Putamen (tissue), 1 donor: ENCODE results near the gene SRSF3.
"Not testable (repeated sequence)": the region's sequence is repeated elsewhere in the genome, so short reads cannot be mapped to it uniquely, and the experiment has no call there.

Source experiments
- DNase-seq: peaks from one replicate; pipeline ENCODE4 v3.0.0-alpha.2; 2016; ENCODE audit warnings: low spot score

The SRSF3 gene

GRCh38 chr6:36649701-36650484, 55.7 kb downstream of the SRSF3 start:
- DNase-seq, result no peak

GRCh38 chr6:36650848-36651478, 56.8 kb downstream of the SRSF3 start:
- DNase-seq, result no peak

- no peak for DNase-seq
These were observed 57.7 kb downstream of the SRSF3 start for GRCh38 chr6:36651659-36652379.

- not testable (repeated sequence) for DNase-seq
These were observed 60.3 kb downstream of the SRSF3 start for GRCh38 chr6:36654469-36654868.
